NCI-H1092 (cell line): Measurements from ENCODE around the gene PCNX3.

Experiments used
- DNase-seq: peaks from one replicate; lab custom pipeline; 2025; lab: John Stamatoyannopoulos, UW

The PCNX3 gene

DNA sequence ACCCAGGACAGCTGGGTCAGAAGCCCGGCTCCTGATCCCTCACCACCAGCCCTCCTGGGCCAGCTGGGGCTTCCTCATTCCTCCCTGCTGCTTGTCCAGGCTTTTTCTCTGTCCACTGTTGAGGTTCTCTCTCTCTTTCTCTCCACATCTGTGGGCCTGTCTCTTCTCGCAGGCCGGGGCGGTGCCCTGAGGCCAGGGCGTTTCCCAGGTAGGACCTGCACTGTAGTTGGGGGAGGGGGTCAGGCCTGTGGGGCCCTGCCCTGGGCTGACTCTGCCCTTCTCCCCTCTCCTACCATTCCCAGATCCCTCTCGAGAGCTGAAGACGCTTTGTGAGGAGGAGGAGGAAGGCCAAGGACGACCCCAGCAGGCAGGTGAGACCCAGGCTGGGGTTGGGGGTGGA lies 34.8 kb upstream of the PCNX3 start:
- no peak for DNase-seq

DNA sequence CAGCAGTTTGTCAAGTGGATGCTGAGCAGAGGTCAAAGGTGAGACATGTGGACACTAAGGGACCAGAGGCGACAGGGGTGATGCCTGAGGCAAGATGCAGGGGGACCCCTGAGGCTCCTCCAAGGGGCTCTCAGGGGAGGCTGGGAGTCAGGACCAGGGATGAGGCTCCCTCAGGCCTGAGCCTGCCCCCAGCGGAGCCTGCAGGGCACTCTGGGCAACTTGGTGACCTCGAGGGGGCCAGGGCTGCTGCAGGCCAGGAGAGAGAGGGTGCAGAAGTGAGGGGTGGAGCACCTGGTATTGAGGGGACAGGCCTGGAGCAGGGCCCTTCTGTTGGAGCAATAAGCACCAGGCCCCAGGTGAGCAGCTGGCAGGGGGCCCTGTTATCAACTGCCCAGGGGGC lies 33.6 kb upstream of the PCNX3 start:
- DNase-seq = no peak

DNA sequence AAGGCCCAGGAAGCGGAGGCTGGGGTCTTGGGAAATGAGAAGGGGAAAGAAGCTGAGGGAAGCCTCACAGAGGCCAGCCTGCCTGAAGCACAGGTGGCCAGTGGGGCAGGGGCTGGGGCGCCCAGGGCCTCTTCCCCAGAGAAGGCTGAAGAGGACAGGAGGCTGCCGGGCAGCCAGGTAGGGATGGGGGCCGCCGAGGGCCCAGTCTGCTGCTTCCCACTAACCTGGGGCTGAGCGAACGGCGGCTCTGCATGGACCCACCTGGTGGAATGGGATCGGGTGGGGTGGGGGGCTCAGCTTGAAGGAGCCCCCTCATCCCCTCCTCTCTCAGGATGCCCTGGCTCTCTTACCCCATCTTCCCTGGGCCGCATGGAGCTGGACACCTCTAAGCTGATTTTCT lies 32.0 kb upstream of the PCNX3 start:
- no peak for DNase-seq

DNA sequence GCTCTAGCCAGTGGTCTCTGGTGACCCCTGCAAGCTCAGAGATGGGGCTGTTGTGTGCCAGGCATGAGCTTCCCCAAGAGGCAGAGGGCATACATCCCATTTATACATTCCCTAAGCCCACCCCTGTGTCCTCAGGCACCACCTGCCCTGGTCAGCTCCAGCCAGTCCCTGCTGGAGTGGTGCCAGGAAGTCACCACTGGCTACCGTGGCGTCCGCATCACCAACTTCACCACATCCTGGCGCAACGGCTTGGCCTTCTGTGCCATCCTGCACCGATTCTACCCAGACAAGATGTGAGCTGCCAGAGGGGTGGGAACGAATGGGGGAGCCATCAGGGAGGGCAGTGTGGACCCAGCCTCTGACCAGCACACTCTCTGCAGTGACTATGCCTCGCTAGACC lies 31.5 kb upstream of the PCNX3 start:
- no peak for DNase-seq

DNA sequence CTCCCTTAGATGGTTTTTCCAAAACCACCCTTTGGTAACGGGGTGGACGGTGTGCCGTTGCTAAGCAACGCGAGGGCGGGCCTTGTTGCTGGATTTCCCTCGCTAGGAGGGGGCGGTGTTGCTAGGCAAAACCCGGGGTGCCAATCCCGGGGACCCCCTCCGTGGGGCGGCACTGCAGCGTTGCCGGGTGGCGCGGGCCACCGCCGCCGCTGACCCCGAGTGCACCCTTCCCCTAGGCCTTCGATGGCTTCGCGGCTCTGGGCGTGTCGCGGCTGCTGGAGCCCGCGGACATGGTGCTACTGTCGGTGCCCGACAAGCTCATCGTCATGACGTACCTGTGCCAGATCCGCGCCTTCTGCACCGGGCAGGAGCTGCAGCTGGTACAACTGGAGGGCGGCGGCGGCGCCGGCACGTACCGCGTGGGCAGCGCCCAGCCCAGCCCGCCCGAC lies 30.8 kb upstream of the PCNX3 start:
- DNase-seq = no peak

DNA sequence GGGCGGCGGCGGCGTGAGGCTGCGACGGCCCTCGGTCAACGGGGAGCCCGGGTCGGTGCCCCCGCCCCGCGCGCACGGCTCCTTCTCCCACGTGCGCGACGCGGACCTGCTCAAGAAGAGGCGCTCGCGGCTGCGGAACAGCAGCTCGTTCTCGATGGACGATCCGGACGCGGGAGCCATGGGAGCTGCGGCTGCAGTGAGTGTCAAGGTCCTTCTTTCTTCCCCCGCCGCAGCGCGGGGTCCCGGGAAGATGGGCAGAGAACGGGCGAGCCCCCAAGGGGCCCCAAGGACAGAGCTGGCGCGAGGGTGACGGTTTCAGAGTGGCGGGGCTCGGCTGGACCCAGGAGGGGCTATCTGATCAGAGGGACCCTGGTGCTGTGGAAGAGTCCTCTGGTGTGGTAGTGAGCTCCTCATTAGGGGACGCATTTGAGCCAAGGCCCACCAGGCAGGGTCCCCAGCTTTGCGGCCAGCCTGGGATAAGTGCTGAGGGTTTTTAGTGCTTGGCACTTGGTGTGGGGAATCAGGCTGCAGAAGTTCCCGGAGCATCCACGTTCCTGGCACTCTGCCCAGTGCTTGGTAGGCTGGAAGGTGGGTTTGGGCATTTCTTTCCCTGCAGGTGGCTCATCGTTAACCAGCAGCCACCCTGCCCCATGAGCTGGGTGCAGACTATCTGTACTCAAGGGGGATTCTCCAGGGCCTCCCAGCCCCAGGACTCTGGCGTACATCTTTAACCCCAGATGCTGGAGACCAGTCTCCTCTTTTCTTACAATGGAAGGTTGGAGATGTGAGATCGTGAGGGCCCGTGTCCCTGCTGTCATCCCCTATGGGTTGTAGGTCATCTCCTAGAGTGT lies 30.0 kb upstream of the PCNX3 start:
- DNase-seq = no peak

DNA sequence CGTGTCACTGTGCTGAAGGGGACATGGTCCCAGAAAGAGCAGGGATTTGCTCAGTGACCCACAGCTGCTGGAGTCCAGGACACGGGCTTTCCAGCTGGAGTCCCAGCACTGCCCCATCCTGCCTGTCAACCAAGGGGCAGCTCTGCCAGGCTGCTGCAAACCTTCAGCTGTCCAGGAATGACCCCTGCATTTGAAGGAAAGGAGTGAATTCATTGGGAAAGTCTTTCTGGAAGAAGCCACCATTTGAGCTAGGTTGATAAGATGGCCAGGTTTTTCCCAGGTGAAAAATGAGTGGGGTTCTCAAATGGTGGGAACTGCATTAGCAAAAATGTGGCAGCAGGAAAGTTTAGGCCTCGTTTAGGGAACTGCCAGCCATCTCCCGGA lies 29.3 kb upstream of the PCNX3 start:
- no peak for DNase-seq

DNA sequence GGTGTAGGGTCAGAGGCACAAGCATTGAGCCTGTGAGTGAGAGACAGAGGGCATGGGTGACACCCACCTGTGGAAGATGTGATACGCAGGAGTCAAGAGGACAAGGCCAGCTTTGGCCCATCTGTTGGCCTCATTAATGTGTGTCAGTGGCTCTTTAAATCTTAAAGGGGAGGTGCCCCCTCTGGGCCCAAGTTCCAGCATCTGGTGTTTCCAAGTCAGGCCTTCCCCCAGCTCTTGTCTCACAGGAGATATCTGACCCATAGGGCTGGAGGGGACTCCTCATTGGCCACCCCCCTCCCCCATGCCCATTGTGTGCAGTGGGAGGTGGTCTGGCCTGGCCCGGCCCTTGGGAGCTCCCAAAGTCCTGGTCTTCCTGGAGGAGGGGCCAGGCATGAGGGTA lies 28.9 kb upstream of the PCNX3 start:
- no peak for DNase-seq

DNA sequence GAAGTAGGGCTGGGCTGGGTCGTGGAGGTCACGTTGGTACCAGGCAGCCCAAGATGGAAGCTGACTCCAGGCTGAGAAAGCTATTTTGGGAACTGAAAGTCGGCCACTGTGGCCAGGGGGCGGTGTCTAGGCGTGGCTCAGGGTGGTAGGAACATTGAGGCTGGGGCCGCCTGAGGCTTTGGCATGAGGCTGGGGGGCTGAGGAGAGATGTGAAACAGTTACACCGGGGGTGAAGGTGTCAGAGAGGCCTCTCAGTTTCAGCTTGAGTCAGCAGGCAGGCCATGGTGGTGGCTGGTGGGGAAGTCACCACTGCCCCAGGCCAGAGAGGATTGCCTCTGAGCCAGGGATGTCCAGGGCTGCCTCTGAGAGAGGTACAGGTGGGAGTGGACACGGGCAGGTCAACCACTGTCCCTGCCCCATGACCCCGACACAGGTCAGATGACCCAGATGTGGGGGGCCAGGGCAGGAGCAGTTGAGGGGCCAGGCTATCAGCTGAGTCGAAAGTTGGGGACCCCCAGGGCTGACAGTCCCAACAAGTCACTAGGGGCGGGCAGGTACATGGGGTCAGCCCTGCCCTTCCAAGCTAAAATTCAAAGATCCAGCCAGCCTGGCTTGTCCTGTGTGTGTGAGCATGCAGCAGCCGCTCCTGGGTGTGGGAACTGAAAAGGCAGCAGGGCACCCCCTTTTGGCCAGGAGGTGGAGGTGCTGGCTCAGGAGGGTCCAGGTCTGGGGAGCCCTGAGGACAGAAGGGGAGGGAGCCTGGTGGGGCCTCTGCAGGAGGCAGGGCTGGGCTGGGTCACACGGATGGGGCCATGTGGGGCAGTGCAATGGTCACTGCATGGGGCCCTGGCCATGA lies 27.1 kb upstream of the PCNX3 start:
- DNase-seq = no peak

DNA sequence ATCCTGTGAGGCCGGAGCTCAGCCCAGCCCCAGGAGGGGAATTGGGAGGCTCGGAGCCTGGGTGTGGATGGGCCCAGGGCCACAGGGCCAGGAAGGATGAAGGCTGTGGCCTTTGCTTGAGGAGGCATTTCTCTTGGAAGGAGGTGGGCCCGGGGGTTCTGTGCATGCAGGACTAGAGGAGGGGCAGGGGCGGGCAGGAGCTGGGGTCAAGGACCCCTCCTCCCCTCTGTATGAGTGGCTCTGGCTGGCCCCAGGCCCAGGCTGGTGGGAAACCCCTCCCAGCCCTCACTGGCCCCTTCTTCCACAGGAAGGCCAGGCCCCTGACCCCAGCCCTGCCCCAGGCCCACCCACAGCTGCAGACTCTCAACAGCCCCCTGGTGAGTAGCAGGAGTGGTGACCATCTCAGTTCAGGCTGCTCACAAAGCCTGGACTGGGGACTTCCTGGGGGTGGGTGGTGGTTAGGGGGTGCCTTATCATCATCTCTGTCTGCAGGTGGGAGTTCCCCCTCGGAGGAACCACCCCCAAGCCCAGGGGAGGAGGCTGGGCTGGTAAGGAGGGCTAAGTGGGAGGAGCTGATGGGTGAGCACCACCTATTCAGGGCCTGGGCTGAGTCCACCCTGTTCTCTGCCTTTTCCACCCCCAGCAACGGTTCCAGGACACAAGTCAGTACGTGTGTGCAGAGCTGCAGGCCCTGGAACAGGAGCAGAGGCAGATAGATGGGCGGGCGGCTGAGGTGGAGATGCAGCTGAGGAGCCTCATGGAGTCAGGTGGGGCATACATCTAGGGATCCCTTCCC lies 25.9 kb upstream of the PCNX3 start:
- no peak for DNase-seq

DNA sequence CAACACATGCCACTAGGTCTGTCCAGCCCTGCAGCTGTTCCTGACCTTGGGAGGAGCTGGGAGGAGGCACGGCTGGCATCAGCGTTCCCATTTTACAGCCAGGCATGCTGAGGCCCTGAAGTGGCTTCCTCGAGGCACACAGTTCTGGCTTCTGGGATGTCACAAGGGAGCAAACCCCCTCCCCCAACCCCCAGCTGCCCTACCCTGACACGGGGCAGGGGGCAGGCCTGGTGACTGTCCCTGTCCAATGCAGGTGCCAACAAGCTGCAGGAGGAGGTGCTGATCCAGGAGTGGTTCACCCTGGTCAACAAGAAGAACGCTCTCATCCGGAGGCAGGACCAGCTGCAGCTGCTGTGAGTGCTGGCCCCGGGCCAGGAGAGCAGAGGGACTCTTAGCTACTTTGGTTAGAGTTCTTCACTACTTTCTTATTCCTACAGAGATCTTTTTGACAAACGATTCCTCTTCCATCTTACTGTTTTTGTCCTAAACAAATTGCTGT lies 25.3 kb upstream of the PCNX3 start:
- peak; percentile 24 for DNase-seq

DNA sequence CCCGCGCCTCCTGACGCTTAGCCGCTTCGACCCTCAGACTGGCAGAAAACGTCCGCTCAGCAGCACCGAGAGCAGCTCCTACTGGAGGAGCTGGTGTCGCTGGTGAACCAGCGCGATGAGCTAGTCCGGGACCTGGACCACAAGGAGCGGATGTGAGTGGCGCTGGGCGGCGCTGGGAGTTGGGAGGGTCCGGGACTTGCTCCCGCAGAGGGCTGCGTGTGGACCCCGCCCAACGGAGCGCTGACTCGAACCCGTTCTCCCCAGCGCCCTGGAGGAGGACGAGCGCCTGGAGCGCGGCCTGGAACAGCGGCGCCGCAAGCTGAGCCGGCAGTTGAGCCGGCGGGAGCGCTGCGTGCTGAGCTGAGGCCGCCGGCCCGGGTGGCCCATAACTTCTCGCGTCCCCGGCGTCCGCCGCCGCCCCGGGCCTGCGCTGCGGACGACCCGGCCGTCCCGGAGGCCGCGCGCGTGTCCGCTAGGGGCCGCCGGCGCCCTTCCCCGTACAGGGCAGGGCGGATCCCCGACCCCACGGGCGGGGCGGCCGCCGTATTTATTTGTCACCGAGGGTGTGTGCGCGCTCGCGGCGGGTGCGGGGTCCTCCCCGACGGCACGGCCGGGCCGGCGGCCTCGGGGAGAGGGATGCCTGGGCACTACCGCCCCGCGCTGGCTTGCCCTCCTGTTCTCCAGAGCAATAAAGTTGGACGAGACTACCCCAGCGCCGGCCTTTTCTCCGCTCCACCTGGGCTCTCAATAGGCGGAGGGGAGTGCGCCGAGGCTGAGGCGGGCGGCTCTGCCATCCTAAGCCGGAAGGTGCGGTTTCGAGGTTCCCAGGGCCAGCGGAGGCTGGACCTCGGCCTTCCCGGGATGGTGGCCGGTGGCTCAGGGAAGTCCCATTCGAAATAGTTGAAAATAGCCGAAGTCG lies 23.4 kb upstream of the PCNX3 start:
- DNase-seq = no peak

DNA sequence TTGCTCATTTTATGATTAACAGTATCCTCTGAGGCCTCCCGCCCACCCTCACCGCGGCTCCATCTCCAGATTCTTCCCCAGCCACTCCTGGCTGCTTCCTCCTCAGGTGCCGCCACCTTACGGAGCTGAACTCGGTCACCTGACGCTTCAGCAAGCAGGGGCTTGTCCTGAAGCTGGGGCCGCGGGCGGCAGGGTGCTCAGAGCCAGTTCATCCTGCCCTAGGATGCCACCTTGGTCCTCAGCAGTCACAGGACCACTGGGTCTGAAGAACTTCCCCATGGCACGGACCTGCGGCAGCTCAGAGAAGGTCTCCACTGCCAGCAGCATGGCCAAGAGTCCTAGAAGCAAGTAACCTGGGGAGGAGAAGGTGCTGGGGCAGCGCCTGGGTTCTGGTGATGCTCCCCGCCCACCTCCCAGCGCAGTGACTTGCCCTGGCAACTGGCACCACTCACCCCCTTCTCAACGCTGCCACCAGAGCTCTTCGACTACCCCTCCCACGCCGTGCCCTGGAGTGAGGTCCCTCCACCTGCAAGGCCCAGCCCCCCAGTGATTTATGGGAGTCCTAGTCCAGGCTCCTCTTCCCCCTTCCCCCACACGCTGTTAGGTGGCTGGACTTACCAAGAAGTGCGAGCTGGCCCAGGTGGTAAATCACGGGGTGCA lies 22.6 kb upstream of the PCNX3 start:
- no peak for DNase-seq

DNA sequence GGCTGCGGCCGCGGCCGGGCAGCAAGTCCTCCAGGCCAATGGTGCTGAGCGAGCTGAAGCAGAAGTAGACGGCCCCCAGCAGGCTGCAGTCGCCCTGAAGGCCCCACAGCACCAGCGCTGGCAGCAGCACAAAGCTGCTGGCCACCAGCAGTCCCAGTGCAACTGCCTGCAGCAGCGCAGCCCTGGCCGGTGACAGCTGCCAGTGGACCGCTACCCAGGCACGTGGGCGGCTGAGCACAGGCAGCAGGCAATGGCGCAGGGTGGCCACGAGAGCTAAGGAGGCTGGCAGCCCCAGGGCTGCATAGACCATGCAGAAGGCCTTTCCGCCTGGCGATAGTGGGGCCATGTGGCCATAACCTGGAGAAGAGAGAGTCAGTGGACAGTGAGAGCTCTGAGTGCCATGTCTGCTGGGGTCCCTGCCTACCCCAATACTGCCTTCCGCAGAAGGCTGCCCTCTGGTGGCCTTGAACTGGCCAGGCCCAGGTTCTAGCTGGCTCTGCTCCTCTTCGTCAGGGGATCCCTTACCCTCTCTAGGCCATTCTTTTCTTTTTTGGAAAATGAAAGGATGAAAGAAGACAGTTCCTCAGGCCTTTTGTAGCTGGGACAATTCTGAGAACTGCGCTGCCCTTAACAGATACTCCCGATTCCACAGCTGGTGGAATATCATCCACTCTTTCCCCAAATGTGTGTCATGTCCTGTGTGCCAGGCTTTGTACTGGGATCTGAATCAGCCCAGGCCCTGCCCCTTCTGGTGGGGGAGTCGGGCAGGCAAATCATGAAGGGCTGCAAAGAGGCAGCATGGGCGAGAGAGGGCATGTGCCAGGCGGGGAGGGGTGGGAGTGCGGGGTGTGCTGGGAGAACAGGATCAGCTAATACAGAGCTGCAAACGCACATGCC lies 21.8 kb upstream of the PCNX3 start:
- DNase-seq = no peak

DNA sequence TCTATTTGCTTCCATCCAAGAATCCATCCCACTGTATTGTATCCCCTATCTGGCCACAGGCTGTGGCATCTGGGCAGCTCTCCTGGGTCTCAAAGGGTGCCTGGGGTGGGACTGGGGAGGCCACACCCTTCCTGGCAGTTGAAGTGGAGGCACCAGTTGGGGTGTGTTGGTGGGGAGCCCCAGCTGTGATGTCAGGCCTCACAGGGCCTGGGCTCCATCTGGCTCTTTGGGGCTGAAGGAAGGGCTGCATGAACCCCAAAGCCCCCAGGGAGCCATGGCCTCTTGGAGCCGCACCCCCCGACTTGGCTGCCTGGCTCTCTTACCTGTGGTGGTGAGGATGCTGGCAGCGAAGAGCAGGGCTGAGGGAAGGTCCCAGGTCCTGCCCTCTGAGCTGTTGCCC lies 20.4 kb upstream of the PCNX3 start:
- DNase-seq = no peak

DNA sequence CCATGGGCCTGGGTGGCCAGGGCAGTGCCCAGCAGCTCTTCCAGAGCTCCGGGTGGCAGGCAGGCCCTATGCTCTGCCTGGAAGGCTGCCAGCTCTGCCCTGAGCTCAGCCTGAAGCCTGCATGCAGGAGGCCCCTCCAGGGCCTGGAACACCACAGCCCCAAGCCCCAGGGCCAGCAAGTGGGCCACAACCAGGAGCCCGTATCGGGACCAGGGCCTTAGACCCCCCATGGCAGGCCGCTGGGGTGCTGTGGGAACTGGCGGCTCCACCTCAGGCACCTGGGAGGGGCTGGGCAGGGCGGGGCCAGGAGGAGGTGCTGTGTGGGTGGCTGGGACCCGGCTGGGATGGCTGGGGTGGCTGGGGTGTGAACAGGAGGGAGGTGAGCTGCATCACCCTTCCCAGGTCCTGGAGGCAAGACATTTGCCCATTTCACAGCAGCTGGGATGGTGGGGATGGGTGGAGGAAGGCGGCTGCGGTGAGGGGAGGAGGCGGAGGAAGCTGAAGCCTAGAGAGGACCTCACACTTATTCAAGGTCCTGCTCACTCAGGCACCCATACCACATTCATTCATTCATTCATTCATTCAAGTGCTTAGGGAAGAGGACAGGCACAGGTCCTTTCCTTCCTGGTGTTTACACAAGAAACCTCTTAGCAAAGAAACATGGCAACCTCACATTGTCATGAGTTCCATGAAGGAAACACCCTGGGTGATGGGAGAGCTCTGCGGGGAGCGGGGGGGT lies 19.9 kb upstream of the PCNX3 start, which contains the start of gene KCNK7:
TSS of gene KCNK7 (minus strand) at position 258 of the 739 bp plus-strand sequence. CDS start at position 230, 28 bp downstream.
- no peak for DNase-seq

DNA sequence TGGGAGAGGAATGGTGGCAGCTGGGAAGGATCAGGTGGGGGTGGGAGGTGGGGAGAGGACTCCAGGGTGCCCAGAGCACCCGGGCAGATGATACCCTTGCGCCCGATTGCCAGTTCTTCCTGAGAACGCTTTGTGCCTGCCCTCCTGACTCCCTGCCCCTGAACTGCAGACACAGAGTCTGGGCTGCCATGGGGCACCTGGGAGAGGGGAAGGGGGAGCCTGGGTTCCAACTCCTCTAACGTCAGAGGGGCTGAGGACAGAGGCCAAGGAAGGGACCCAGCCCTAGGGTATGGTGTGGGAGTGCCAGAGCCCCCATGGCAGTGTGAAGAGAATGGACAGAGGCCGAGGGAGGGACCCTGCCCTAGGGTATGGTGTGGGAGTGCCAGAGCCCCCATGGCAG lies 19.1 kb upstream of the PCNX3 start:
- DNase-seq = no peak

DNA sequence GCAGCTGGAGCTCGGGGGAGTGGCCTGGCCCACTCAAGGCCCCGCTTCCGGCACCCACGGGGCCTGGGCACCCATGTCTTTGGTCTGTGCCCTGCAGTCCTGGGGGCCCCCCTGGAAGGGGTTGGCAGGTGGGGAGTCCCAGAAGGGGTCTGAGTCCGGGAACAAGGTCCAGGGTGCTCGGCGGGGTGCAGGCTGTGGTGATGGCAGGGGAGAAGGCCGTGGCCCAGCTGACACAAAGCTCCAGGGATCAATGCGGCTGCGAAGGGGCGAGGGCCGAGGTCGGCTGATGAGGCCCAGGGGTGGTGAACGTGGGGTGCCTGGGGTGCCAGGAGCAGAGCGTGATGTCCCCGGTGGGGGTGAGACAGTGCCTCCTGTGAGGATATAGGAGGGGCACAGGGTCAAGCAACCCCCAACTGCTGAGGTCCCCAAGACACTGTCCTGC lies 17.3 kb upstream of the PCNX3 start:
- no peak for DNase-seq
